ENCODE results near the gene MAST4.

MAST4 gene

GRCh38 chr5:67028941-67029340 lies 432.7 kb downstream of the MAST4 start:
- no peak for DNase-seq

GRCh38 chr5:67029481-67029880 lies 433.3 kb downstream of the MAST4 start:
- no peak for DNase-seq

- DNase-seq = no peak
Observed at GRCh38 chr5:67030289-67031056, 434.3 kb downstream of the MAST4 start.

- no peak for DNase-seq
Observed at GRCh38 chr5:67031057-67031443, 434.9 kb downstream of the MAST4 start.

- no peak for DNase-seq
Observed at GRCh38 chr5:67031692-67032091, 435.5 kb downstream of the MAST4 start.

GRCh38 chr5:67032921-67033664 lies 436.9 kb downstream of the MAST4 start:
- no peak for DNase-seq

GRCh38 chr5:67033880-67034651 lies 437.9 kb downstream of the MAST4 start:
- no peak for DNase-seq

GRCh38 chr5:67035098-67035740 lies 439.0 kb downstream of the MAST4 start:
- no peak for DNase-seq

GRCh38 chr5:67037171-67037570 lies 441.0 kb downstream of the MAST4 start:
- DNase-seq = no peak

- no peak for DNase-seq
Observed at GRCh38 chr5:67038817-67039603, 442.8 kb downstream of the MAST4 start.

- no peak for DNase-seq
Observed at GRCh38 chr5:67042176-67043003, 446.2 kb downstream of the MAST4 start.

- DNase-seq = no peak
Observed at GRCh38 chr5:67043796-67044511, 447.8 kb downstream of the MAST4 start.

- DNase-seq = no peak
Observed at GRCh38 chr5:67045816-67046740, 449.9 kb downstream of the MAST4 start.

GRCh38 chr5:67047160-67047559 lies 451.0 kb downstream of the MAST4 start:
- no peak for DNase-seq

- no peak for DNase-seq
Observed at GRCh38 chr5:67047616-67048015, 451.4 kb downstream of the MAST4 start.

- no peak for DNase-seq
Observed at GRCh38 chr5:67050125-67050524, 453.9 kb downstream of the MAST4 start.

- DNase-seq = no peak
Observed at GRCh38 chr5:67050635-67051034, 454.4 kb downstream of the MAST4 start.

- no peak for DNase-seq
Observed at GRCh38 chr5:67051164-67051563, 455.0 kb downstream of the MAST4 start.

GRCh38 chr5:67052034-67052433 lies 455.8 kb downstream of the MAST4 start:
- no peak for DNase-seq
